Left renal pelvis (tissue), 4 donors: ENCODE measurements around the gene ANKRD16. TPM values are rescaled to one million over a fixed set of nuclear protein-coding genes. Genes with fewer than 3 reads are reported as not detected.

Source experiments
- DNase-seq, 4 donors: peaks; one replicate each; pipeline ENCODE4 v3.0.0-alpha.2; 2013; ENCODE audit warnings: low read depth in 4 of 4, low spot score in 3 of 4
- polyA plus RNA-seq, 4 donors: library from polyadenylated mRNA; unstranded; fragments of 120-200 nt; gene quantifications; one replicate each; pipeline ENCODE4 v1.2.1, GENCODE V29; 2013; ENCODE audit not compliant: insufficient read length in 4 of 4

The ANKRD16 gene
- polyA plus RNA-seq, 4 donors = 9.5 to 13.7 (median 10.7) TPM

GRCh38 chr10:5904227-5904626 is 14.5 kb upstream of the ANKRD16 start:
- DNase-seq = no peak

GRCh38 chr10:5903563-5903962 is 13.9 kb upstream of the ANKRD16 start:
- no peak for DNase-seq

GRCh38 chr10:5902511-5903274 is 13.0 kb upstream of the ANKRD16 start:
- DNase-seq = no peak

GRCh38 chr10:5900247-5900646 is 10.6 kb upstream of the ANKRD16 start:
- DNase-seq = no peak

GRCh38 chr10:5898163-5898562 is 8.5 kb upstream of the ANKRD16 start:
- DNase-seq = no peak

GRCh38 chr10:5897504-5897903 is 7.8 kb upstream of the ANKRD16 start:
- DNase-seq = no peak

GRCh38 chr10:5897053-5897340 is 7.3 kb upstream of the ANKRD16 start:
- no peak for DNase-seq

- no peak for DNase-seq
These were observed 6.7 kb upstream of the ANKRD16 start for GRCh38 chr10:5896208-5897052.

GRCh38 chr10:5895804-5896203 is 6.1 kb upstream of the ANKRD16 start:
- DNase-seq = no peak

GRCh38 chr10:5895365-5895764 is 5.7 kb upstream of the ANKRD16 start:
- DNase-seq = no peak

GRCh38 chr10:5894873-5895272 is 5.2 kb upstream of the ANKRD16 start:
- no peak for DNase-seq

GRCh38 chr10:5894403-5894802 is 4.7 kb upstream of the ANKRD16 start:
- no peak for DNase-seq

GRCh38 chr10:5893321-5893720 is 3.6 kb upstream of the ANKRD16 start:
- DNase-seq = no peak

GRCh38 chr10:5892007-5892406 is 2.3 kb upstream of the ANKRD16 start:
- DNase-seq = no peak

GRCh38 chr10:5891009-5891408 is 1.3 kb upstream of the ANKRD16 start:
- no peak for DNase-seq

GRCh38 chr10:5890452-5890915 is 791 bp upstream of the ANKRD16 start:
- DNase-seq = no peak

GRCh38 chr10:5888843-5889623 is 660 bp downstream of the ANKRD16 start:
- no peak for DNase-seq

GRCh38 chr10:5888351-5888750 is 1.3 kb downstream of the ANKRD16 start:
- no peak for DNase-seq

- no peak for DNase-seq
These were observed 2.1 kb downstream of the ANKRD16 start for GRCh38 chr10:5887641-5888040.

GRCh38 chr10:5887029-5887428 is 2.7 kb downstream of the ANKRD16 start:
- no peak for DNase-seq

GRCh38 chr10:5885619-5886018 is 4.1 kb downstream of the ANKRD16 start:
- no peak for DNase-seq
